ENCODE data around the gene IFIT3.
"Not testable (repeated sequence)": the region's sequence is repeated elsewhere in the genome, so short reads cannot be mapped to it uniquely, and the experiment has no call there.

Gene IFIT3

DNA sequence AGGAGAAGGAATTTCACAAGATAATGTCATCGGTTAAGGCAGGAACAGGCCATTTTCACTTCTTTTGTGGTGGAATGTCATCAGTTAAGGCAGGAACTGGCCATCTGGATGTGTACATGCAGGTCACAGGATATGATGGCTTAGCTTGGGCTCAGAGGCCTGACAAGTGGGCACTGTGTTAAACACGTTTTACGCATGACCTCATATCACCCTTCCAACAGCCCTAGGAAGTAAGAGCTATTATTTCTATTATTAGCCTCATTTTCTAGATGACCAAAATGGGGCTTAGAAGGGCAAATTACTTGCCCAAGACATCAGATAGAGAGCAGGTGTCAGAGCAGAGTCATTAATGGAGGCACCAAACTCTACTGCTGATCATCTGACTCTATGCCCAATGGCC, 2.2 kb downstream of the IFIT3 start:
- DNase-seq (ENCODE audit: low spot score); H2BK120ac ChIP-seq (ENCODE audit: low read depth, low read length); H2BK15ac ChIP-seq (ENCODE audit: low read length); H3K23ac ChIP-seq (ENCODE audit: low read depth, low read length, poor library complexity); H4K8ac ChIP-seq (ENCODE audit: low read depth, low read length); H2AFZ ChIP-seq (ENCODE audit: low read length); H3K4ac ChIP-seq (ENCODE audit: low read length); H3K14ac ChIP-seq (ENCODE audit: low read length); H3K4me3 ChIP-seq (ENCODE audit: low read length in 2 of 2); H2BK12ac ChIP-seq (ENCODE audit: low read length); H3K36me3 ChIP-seq (replicated peaks in 1 of 2; ENCODE audit: control insufficient read depth in 2 of 2, insufficient read depth in 2 of 2, low read length in 2 of 2); H3K27ac ChIP-seq (replicated peaks; ENCODE audit: low read length); H4K91ac ChIP-seq (ENCODE audit: low read depth, low read length, poor library complexity); H3K79me1 ChIP-seq (ENCODE audit: low read depth, low read length); H3K9me3 ChIP-seq (replicated peaks in 1 of 2; ENCODE audit: control insufficient read depth in 2 of 2, insufficient read depth in 1 of 2, low read depth in 1 of 2, low read length in 2 of 2); H2AK5ac ChIP-seq (ENCODE audit: low read depth, low read length); H3K18ac ChIP-seq (ENCODE audit: low read length); H3K4me2 ChIP-seq (ENCODE audit: insufficient read depth, low read length, poor library complexity, severe bottlenecking); H3K27me3 ChIP-seq (ENCODE audit: control insufficient read depth in 3 of 3, insufficient read depth in 3 of 3, low read depth in 1 of 3, low read length in 3 of 3); H2BK5ac ChIP-seq (ENCODE audit: low read length); H3K9ac ChIP-seq (ENCODE audit: low read depth, low read length, poor library complexity): not testable (repeated sequence)
- H3K4me1 ChIP-seq (ENCODE audit: control insufficient read depth in 2 of 2, insufficient read depth in 1 of 2, low read depth in 1 of 2, low read length in 2 of 2): peaks cover 15 to 22% of the 10 kb centered on the region in 2 donors
- WGBS, 2 donors (ENCODE audit: extremely low coverage in 2 of 2, insufficient read length in 2 of 2, insufficient replicate concordance in 1 of 2): no CpG with 5 or more reads among the region's 3 CpGs

DNA sequence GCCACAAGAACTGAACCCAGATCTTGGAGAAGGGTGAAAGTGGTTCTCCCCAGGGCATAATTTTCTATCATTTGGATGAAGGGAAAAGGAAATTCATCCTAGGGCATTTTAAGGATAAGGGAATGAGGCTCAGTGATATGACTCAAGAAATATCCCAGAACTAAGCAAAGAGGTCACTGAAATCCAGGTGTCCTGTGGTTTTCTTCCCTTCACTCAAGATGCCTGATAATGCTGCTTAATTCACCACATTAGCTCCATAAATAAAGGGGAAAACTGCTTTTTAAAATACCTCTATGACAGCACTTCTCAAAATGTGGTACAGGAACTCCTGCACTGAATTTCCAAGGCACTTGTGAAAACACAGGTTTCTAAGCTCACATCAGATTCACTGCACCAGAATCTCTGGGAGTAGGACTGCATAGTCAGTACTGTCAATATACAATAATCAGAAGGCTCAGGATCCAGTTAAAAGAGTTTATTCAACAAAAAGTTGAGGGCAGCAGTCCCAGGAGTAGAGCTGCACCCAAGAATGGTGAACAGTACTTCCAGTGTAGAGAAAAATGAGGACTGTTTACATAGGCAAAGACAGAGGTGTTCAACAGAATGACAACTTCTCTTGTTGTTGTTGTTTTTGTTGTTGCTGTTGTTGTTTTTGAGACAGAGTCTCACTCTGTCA, 2.9 kb downstream of the IFIT3 start:
- Histone ChIP-seq H2AFZ (ENCODE audit: low read length) (no peak overlapping the region), H3K27me3 (ENCODE audit: control insufficient read depth in 3 of 3, insufficient read depth in 3 of 3, low read depth in 1 of 3, low read length in 3 of 3) (no peaks in the 10 kb centered on the region), H3K4ac (ENCODE audit: low read length) (no peak overlapping the region), H3K4me1 (ENCODE audit: control insufficient read depth in 2 of 2, insufficient read depth in 1 of 2, low read depth in 1 of 2, low read length in 2 of 2) (peaks cover 15 to 22% of the 10 kb centered on the region in 2 donors), H3K9me3 (replicated peaks in 1 of 2; ENCODE audit: control insufficient read depth in 2 of 2, insufficient read depth in 1 of 2, low read depth in 1 of 2, low read length in 2 of 2) (no peaks in the 10 kb centered on the region), H3K23ac (ENCODE audit: low read depth, low read length, poor library complexity) (no peak overlapping the region), H2BK15ac (ENCODE audit: low read length) (no peak overlapping the region), H3K9ac (ENCODE audit: low read depth, low read length, poor library complexity) (no peak overlapping the region), H3K4me3 (ENCODE audit: low read length in 2 of 2) (no peak overlapping the region), H2AK5ac (ENCODE audit: low read depth, low read length) (no peak overlapping the region), H2BK120ac (ENCODE audit: low read depth, low read length) (no peak overlapping the region), H3K18ac (ENCODE audit: low read length) (no peak overlapping the region), H2BK12ac (ENCODE audit: low read length) (no peak overlapping the region), H4K91ac (ENCODE audit: low read depth, low read length, poor library complexity) (no peak overlapping the region), H3K27ac (replicated peaks; ENCODE audit: low read length) (no peak overlapping the region), H3K36me3 (replicated peaks in 1 of 2; ENCODE audit: control insufficient read depth in 2 of 2, insufficient read depth in 2 of 2, low read length in 2 of 2) (no peaks in the 10 kb centered on the region), H2BK5ac (ENCODE audit: low read length) (no peak overlapping the region), H3K14ac (ENCODE audit: low read length) (no peak overlapping the region), H3K4me2 (ENCODE audit: insufficient read depth, low read length, poor library complexity, severe bottlenecking) (no peak overlapping the region), H4K8ac (ENCODE audit: low read depth, low read length) (no peak overlapping the region), H3K79me1 (ENCODE audit: low read depth, low read length) (no peaks in the 10 kb centered on the region)
- DNase-seq (ENCODE audit: low spot score): no peak

DNA sequence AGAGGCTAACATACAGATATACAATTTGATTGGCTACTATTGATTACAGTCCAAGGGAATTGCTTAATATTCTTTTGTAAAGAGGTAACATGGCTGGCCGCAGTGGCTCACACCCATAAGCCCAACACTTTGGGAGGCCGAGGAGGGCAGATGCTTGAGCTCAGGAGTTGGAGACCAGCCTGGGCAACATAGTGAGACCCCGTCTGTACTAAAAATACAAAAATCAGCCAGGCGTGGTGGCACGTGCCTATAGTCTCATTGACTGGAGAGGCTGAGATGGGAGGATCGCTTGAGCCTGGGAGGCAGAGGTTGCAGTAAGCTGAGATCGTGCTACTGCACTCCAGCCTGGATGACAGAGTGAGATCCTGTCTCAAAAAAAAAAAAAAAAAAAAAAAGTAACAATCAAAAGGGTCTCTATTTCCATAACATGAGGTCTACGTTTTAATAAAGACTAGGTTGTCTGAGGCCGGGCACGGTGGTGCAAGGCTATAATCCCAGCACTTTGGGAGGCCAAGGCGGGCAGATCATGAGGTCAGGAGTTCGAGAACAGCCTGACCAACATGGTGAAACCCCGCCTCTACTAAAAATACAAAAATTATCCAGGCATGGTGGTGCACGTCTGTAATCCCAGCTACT, 3.8 kb downstream of the IFIT3 start:
- H2BK5ac ChIP-seq (ENCODE audit: low read length); H3K9ac ChIP-seq (ENCODE audit: low read depth, low read length, poor library complexity); H3K27me3 ChIP-seq (ENCODE audit: control insufficient read depth in 3 of 3, insufficient read depth in 3 of 3, low read depth in 1 of 3, low read length in 3 of 3); H2BK12ac ChIP-seq (ENCODE audit: low read length); H4K8ac ChIP-seq (ENCODE audit: low read depth, low read length); H3K36me3 ChIP-seq (replicated peaks in 1 of 2; ENCODE audit: control insufficient read depth in 2 of 2, insufficient read depth in 2 of 2, low read length in 2 of 2); H3K4me2 ChIP-seq (ENCODE audit: insufficient read depth, low read length, poor library complexity, severe bottlenecking); H3K18ac ChIP-seq (ENCODE audit: low read length); H3K27ac ChIP-seq (replicated peaks; ENCODE audit: low read length); H3K4me3 ChIP-seq (ENCODE audit: low read length in 2 of 2); H4K91ac ChIP-seq (ENCODE audit: low read depth, low read length, poor library complexity); H2AFZ ChIP-seq (ENCODE audit: low read length); H2AK5ac ChIP-seq (ENCODE audit: low read depth, low read length); H2BK15ac ChIP-seq (ENCODE audit: low read length); H3K79me1 ChIP-seq (ENCODE audit: low read depth, low read length); H3K23ac ChIP-seq (ENCODE audit: low read depth, low read length, poor library complexity); H2BK120ac ChIP-seq (ENCODE audit: low read depth, low read length); H3K14ac ChIP-seq (ENCODE audit: low read length); H3K9me3 ChIP-seq (replicated peaks in 1 of 2; ENCODE audit: control insufficient read depth in 2 of 2, insufficient read depth in 1 of 2, low read depth in 1 of 2, low read length in 2 of 2); DNase-seq (ENCODE audit: low spot score); H3K4ac ChIP-seq (ENCODE audit: low read length): not testable (repeated sequence)
- peaks cover 15 to 22% of the 10 kb centered on the region in 2 donors for H3K4me1 ChIP-seq (ENCODE audit: control insufficient read depth in 2 of 2, insufficient read depth in 1 of 2, low read depth in 1 of 2, low read length in 2 of 2)
- WGBS, 2 donors (ENCODE audit: extremely low coverage in 2 of 2, insufficient read length in 2 of 2, insufficient replicate concordance in 1 of 2): no CpG with 5 or more reads among the region's 14 CpGs

DNA sequence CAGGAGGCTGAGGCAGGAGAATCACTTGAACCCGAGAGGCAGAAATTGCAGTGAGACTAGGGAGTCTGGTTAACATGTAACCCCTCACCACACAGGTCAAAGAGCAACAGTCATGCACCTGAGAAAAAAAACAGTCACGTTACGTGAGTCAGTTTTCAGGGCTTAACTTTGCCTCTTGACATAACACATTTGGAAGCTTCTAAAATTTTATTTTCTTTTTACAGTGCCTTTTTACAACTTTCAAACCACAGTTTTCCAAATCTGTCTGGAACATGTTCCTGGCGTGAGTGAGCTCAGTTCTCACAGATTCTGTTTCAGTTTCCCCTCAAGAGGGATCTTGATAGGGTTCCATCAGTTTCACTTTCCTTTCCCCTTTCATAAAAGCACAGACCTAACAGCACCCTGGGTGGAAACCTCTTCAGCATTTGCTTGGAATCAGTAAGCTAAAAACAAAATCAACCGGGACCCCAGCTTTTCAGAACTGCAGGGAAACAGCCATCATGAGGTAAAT, 4.4 kb downstream of the IFIT3 start:
- H3K27me3 ChIP-seq (ENCODE audit: control insufficient read depth in 3 of 3, insufficient read depth in 3 of 3, low read depth in 1 of 3, low read length in 3 of 3): no peaks in the 10 kb centered on the region
- no peak overlapping the region for H3K4ac ChIP-seq (ENCODE audit: low read length)
- no peak overlapping the region for H3K4me3 ChIP-seq (ENCODE audit: low read length in 2 of 2)
- H3K14ac ChIP-seq (ENCODE audit: low read length): no peak overlapping the region
- DNase-seq (ENCODE audit: low spot score): no peak
- no peak overlapping the region for H2BK5ac ChIP-seq (ENCODE audit: low read length)
- H3K9ac ChIP-seq (ENCODE audit: low read depth, low read length, poor library complexity): no peak overlapping the region
- no peak overlapping the region for H2BK15ac ChIP-seq (ENCODE audit: low read length)
- H2BK120ac ChIP-seq (ENCODE audit: low read depth, low read length): no peak overlapping the region
- no peaks in the 10 kb centered on the region for H3K79me1 ChIP-seq (ENCODE audit: low read depth, low read length)
- H4K8ac ChIP-seq (ENCODE audit: low read depth, low read length): no peak overlapping the region
- H2BK12ac ChIP-seq (ENCODE audit: low read length): no peak overlapping the region
- no peaks in the 10 kb centered on the region for H3K9me3 ChIP-seq (replicated peaks in 1 of 2; ENCODE audit: control insufficient read depth in 2 of 2, insufficient read depth in 1 of 2, low read depth in 1 of 2, low read length in 2 of 2)
- H2AK5ac ChIP-seq (ENCODE audit: low read depth, low read length): no peak overlapping the region
- peak overlapping the region; percentile 1 for H2AFZ ChIP-seq (ENCODE audit: low read length)
- H4K91ac ChIP-seq (ENCODE audit: low read depth, low read length, poor library complexity): no peak overlapping the region
- H3K23ac ChIP-seq (ENCODE audit: low read depth, low read length, poor library complexity): no peak overlapping the region
- H3K4me1 ChIP-seq (ENCODE audit: control insufficient read depth in 2 of 2, insufficient read depth in 1 of 2, low read depth in 1 of 2, low read length in 2 of 2): peaks cover 15 to 22% of the 10 kb centered on the region in 2 donors
- no peak overlapping the region for H3K4me2 ChIP-seq (ENCODE audit: insufficient read depth, low read length, poor library complexity, severe bottlenecking)
- H3K27ac ChIP-seq (replicated peaks; ENCODE audit: low read length): no peak overlapping the region
- no peak overlapping the region for H3K18ac ChIP-seq (ENCODE audit: low read length)
- no CpG with 5 or more reads among the region's 5 CpGs for WGBS, 2 donors (ENCODE audit: extremely low coverage in 2 of 2, insufficient read length in 2 of 2, insufficient replicate concordance in 1 of 2)
- no peaks in the 10 kb centered on the region for H3K36me3 ChIP-seq (replicated peaks in 1 of 2; ENCODE audit: control insufficient read depth in 2 of 2, insufficient read depth in 2 of 2, low read length in 2 of 2)

Measured in neuronal stem cell (in vitro differentiated cells).